C1 segment of cervical spinal cord (tissue), 14 donors: Measurements from ENCODE around the gene PHF21B.
A peak's percentile ranks its signal among the peaks of the same experiment; 100 is the strongest.

Experiments used
- DNase-seq, 14 donors: peaks; one replicate each; lab custom pipeline; 2025; lab: John Stamatoyannopoulos, UW

The PHF21B gene

GRCh38 chr22:44990810-44991209 is 19.0 kb downstream of the PHF21B start:
- no peak for DNase-seq

GRCh38 chr22:44990328-44990727 is 19.5 kb downstream of the PHF21B start:
- no peak for DNase-seq

- no peak for DNase-seq
These were observed 21.1 kb downstream of the PHF21B start for GRCh38 chr22:44988671-44989070.

GRCh38 chr22:44986926-44987325 is 22.9 kb downstream of the PHF21B start:
- DNase-seq, result no peak

GRCh38 chr22:44985906-44986527 is 23.8 kb downstream of the PHF21B start:
- DNase-seq, result no peak

- no peak for DNase-seq
These were observed 25.8 kb downstream of the PHF21B start for GRCh38 chr22:44983878-44984482.

GRCh38 chr22:44982445-44982844 is 27.4 kb downstream of the PHF21B start:
- no peak for DNase-seq

GRCh38 chr22:44981857-44982256 is 27.9 kb downstream of the PHF21B start:
- no peak for DNase-seq

- DNase-seq, result peak in 1 of 14 donors; percentile 0
These were observed 30.7 kb downstream of the PHF21B start for GRCh38 chr22:44979154-44979553.

- DNase-seq, result peak in 11 of 14 donors; percentile 16 to 72 (median 26)
These were observed 34.2 kb downstream of the PHF21B start for GRCh38 chr22:44975427-44976262.

GRCh38 chr22:44974454-44974853 is 35.4 kb downstream of the PHF21B start:
- DNase-seq, result no peak

- no peak for DNase-seq
These were observed 36.0 kb downstream of the PHF21B start for GRCh38 chr22:44973829-44974228.

GRCh38 chr22:44972363-44973083 is 37.3 kb downstream of the PHF21B start:
- DNase-seq, result peak in 5 of 14 donors; percentile 3 to 22 (median 16)

GRCh38 chr22:44971651-44972362 is 38.0 kb downstream of the PHF21B start:
- DNase-seq, result no peak

- no peak for DNase-seq
These were observed 39.5 kb downstream of the PHF21B start for GRCh38 chr22:44970291-44970690.

- no peak for DNase-seq
These were observed 40.0 kb downstream of the PHF21B start for GRCh38 chr22:44969817-44970216.

- DNase-seq, result no peak
These were observed 41.1 kb downstream of the PHF21B start for GRCh38 chr22:44968736-44969135.

- no peak for DNase-seq
These were observed 44.6 kb downstream of the PHF21B start for GRCh38 chr22:44965171-44965570.

GRCh38 chr22:44964722-44965078 is 45.1 kb downstream of the PHF21B start:
- no peak for DNase-seq

GRCh38 chr22:44963832-44964721 is 45.7 kb downstream of the PHF21B start:
- DNase-seq, result no peak
